ENCODE data around the gene OGDH.

The OGDH gene

DNA sequence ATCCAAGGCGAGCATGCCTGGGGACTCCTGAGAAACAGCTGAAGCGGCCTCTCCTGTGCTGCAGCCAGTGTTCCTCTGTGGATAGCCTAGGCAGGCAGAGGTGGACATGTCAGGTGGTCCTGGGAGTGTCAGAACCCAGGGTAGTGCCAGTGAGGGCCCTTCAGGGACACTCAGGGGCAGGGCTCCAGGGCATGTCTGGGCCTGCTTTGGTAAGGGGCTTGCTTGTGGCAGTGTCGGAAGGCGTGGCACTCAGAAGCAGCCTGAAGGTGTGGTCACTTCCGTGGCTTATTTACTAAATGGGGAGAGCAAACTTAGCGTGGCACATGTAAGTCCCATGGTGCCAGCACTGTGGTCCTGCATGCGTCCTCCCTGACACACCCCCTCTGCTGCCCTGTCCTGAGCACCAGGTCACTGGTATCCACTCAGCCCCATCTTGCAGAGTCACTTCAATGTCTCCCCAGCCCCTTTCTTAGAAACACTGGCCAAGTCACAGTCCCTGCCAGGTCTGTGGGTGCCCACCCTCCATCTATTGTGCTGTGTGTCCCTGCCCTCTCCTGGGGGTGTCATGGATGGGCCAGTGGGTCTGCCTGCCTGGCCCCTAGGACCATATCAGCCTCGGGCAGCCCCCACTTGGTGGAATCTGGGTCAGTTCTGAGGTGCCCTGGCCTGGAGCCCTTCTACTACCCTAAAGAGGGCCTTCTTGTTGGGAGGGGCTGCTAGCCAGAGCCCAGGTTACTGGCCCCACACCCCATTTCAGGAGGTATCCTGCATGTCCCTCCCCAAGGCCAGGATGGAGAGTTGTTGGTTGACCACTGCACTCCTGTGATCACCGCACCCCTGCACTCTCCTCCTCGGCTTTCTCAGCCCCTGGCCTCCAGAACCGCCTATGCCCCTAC, 148.6 kb downstream of the OGDH start:
- TF ChIP-seq CEBPB (IDR thresholded peaks at IDR 0.05): no peak
- no peak for TF ChIP-seq TAF1 (IDR thresholded peaks at IDR 0.05; ENCODE audit: low read depth)
- TF ChIP-seq TCF12 (IDR thresholded peaks at IDR 0.05; ENCODE audit: low read depth): no peak
- no peak for TF ChIP-seq EGR1 (IDR thresholded peaks at IDR 0.05)
- TF ChIP-seq EP300 (IDR thresholded peaks at IDR 0.05; ENCODE audit: borderline replicate concordance): no peak
- TF ChIP-seq, protein P1, sequence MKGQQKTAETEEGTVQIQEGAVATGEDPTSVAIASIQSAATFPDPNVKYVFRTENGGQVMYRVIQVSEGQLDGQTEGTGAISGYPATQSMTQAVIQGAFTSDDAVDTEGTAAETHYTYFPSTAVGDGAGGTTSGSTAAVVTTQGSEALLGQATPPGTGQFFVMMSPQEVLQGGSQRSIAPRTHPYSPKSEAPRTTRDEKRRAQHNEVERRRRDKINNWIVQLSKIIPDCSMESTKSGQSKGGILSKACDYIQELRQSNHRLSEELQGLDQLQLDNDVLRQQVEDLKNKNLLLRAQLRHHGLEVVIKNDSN (IDR thresholded peaks at IDR 0.05): no peak
- no peak for TF ChIP-seq RAD21 (IDR thresholded peaks at IDR 0.05; ENCODE audit: low read depth)
- TF ChIP-seq FOXM1 (IDR thresholded peaks at IDR 0.05; ENCODE audit: borderline replicate concordance, low read depth): no peak
- no peak for TF ChIP-seq CREB1 (IDR thresholded peaks at IDR 0.05; ENCODE audit: low read depth)
- TF ChIP-seq, protein P2, sequence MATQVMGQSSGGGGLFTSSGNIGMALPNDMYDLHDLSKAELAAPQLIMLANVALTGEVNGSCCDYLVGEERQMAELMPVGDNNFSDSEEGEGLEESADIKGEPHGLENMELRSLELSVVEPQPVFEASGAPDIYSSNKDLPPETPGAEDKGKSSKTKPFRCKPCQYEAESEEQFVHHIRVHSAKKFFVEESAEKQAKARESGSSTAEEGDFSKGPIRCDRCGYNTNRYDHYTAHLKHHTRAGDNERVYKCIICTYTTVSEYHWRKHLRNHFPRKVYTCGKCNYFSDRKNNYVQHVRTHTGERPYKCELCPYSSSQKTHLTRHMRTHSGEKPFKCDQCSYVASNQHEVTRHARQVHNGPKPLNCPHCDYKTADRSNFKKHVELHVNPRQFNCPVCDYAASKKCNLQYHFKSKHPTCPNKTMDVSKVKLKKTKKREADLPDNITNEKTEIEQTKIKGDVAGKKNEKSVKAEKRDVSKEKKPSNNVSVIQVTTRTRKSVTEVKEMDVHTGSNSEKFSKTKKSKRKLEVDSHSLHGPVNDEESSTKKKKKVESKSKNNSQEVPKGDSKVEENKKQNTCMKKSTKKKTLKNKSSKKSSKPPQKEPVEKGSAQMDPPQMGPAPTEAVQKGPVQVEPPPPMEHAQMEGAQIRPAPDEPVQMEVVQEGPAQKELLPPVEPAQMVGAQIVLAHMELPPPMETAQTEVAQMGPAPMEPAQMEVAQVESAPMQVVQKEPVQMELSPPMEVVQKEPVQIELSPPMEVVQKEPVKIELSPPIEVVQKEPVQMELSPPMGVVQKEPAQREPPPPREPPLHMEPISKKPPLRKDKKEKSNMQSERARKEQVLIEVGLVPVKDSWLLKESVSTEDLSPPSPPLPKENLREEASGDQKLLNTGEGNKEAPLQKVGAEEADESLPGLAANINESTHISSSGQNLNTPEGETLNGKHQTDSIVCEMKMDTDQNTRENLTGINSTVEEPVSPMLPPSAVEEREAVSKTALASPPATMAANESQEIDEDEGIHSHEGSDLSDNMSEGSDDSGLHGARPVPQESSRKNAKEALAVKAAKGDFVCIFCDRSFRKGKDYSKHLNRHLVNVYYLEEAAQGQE (IDR thresholded peaks at IDR 0.05; ENCODE audit: low read depth): no peak
- TF ChIP-seq YY1 (IDR thresholded peaks at IDR 0.05; ENCODE audit: low read depth): no peak
- no peak for TF ChIP-seq NFIC (IDR thresholded peaks at IDR 0.05)
- TF ChIP-seq, protein P3, sequence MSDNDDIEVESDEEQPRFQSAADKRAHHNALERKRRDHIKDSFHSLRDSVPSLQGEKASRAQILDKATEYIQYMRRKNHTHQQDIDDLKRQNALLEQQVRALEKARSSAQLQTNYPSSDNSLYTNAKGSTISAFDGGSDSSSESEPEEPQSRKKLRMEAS (IDR thresholded peaks at IDR 0.05): no peak
- TF ChIP-seq TEAD4 (IDR thresholded peaks at IDR 0.05): no peak
- no peak for TF ChIP-seq ZBTB7A (IDR thresholded peaks at IDR 0.05; ENCODE audit: low read depth)

DNA sequence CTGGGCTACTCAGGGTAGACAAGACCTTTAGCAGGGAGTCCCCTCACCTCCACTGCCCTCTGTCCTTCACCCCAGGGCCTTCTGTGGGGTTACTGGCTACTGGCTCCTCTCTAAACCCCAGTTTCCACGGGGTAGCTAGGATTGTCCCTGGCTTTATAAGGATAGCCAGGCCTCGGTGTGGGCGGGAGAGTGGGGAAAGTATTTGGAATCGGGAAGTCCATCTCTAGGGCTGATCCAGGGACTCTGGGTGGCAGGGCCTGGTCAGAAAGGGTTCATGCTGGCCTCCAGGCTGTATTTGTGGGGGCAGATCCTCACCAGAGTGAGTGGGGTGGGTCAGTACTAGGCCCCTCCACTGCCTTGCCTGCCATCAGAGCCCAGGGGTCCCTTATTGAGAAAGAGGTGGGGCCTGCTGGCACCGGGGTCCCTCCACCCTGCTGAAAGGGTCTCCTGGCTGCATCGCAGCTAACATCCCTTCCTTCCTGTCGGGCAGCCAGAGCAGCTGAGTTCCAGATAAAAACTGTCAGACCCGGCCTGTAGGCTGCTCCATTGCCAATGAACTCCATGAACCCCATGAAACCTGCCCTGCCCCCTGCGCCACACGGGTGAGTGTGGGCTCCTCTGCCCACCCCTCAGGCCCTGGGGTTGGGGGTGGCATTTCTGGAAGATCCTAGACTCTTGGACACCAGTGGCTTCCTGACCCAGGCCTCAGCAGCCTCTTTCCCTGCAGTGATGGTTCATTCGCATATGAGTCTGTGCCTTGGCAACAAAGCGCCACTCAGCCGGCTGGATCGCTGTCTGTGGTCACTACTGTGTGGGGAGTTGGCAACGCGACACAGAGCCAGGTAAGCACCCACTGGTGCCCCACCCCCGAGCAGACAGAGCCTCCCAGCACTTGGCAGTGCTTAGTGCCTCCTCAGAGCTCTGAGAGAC, 149.5 kb downstream of the OGDH start:
- no peak for TF ChIP-seq TAF1 (IDR thresholded peaks at IDR 0.05; ENCODE audit: low read depth)
- no peak for TF ChIP-seq CEBPB (IDR thresholded peaks at IDR 0.05)
- TF ChIP-seq, protein P3 (IDR thresholded peaks at IDR 0.05): no peak
- no peak for TF ChIP-seq YY1 (IDR thresholded peaks at IDR 0.05; ENCODE audit: low read depth)
- no peak for TF ChIP-seq CREB1 (IDR thresholded peaks at IDR 0.05; ENCODE audit: low read depth)

DNA sequence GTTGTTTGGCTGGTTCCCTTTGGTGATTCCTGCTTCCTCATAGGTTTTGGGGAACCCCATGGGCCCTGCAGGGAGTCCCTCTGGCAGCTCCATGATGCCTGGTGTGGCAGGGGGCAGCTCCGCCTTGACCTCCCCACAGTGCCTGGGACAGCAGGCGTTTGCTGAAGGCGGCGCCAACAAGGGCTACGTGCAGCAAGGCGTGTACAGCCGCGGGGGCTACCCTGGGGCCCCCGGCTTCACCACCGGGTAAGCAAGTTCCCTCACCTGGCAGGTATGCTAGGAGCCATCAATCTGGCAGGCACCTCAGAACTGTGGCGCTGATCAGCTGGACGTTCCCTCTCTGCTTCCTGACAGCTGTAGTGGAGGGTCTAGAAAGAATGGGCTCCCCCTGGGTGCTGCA, 150.5 kb downstream of the OGDH start:
- TF ChIP-seq, protein P3 (IDR thresholded peaks at IDR 0.05): no peak
- no peak for TF ChIP-seq CREB1 (IDR thresholded peaks at IDR 0.05; ENCODE audit: low read depth)
- TF ChIP-seq NFIC (IDR thresholded peaks at IDR 0.05): no peak
- TF ChIP-seq, protein P2 (IDR thresholded peaks at IDR 0.05; ENCODE audit: low read depth): no peak
- TF ChIP-seq EP300 (IDR thresholded peaks at IDR 0.05; ENCODE audit: borderline replicate concordance): no peak
- no peak for TF ChIP-seq TCF12 (IDR thresholded peaks at IDR 0.05; ENCODE audit: low read depth)
- TF ChIP-seq ZBTB7A (IDR thresholded peaks at IDR 0.05; ENCODE audit: low read depth): no peak
- TF ChIP-seq, protein P1 (IDR thresholded peaks at IDR 0.05): no peak

DNA sequence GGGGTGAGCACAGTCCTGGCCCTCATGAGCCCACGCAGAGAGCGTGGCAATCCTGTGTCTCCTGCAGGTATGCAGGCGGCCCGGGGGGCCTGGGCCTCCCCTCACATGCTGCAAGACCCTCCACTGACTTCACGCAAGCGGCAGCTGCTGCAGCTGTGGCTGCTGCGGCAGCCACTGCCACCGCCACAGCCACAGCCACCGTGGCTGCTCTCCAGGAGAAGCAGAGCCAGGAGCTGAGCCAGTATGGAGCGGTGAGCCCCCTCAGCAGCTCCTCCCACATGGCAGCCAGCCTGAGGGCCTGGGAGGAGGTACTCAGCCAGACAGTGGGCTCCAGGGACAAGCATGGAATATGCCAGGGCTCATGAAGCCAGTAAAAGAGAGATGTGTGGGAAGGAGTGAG, 150.9 kb downstream of the OGDH start:
- TF ChIP-seq TAF1 (IDR thresholded peaks at IDR 0.05; ENCODE audit: low read depth) (no peak), FOXM1 (IDR thresholded peaks at IDR 0.05; ENCODE audit: borderline replicate concordance, low read depth) (no peak)

DNA sequence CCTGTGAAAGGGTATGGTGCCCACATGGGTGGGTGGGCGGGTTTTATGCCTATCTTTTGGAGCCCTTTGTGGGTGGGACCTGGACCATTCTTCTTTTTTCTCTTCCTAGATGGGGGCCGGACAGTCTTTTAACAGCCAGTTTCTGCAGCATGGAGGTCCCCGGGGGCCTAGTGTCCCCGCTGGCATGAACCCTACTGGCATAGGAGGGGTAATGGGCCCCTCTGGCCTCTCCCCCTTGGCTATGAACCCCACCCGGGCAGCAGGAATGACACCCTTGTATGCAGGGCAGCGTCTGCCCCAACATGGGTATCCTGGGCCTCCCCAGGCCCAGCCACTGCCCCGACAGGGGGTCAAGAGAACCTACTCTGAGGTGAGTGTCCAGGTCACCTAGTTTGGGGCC, 151.3 kb downstream of the OGDH start:
- TF ChIP-seq EP300 (IDR thresholded peaks at IDR 0.05; ENCODE audit: borderline replicate concordance): no peak
- TF ChIP-seq YY1 (IDR thresholded peaks at IDR 0.05; ENCODE audit: low read depth): no peak
- TF ChIP-seq, protein P1 (IDR thresholded peaks at IDR 0.05): no peak
- no peak for TF ChIP-seq TCF12 (IDR thresholded peaks at IDR 0.05; ENCODE audit: low read depth)
